ENCODE measurements around the gene LMF1. TPM values are rescaled to one million over a fixed set of nuclear protein-coding genes. Genes with fewer than 3 reads are reported as not detected.

Gene LMF1
- total and polyA plus RNA-seq, 2 of the 8 experiments (the other 6 are each of a cell fraction or from before 2014, with no cell fraction given), result 3.5 to 9.1 TPM

DNA sequence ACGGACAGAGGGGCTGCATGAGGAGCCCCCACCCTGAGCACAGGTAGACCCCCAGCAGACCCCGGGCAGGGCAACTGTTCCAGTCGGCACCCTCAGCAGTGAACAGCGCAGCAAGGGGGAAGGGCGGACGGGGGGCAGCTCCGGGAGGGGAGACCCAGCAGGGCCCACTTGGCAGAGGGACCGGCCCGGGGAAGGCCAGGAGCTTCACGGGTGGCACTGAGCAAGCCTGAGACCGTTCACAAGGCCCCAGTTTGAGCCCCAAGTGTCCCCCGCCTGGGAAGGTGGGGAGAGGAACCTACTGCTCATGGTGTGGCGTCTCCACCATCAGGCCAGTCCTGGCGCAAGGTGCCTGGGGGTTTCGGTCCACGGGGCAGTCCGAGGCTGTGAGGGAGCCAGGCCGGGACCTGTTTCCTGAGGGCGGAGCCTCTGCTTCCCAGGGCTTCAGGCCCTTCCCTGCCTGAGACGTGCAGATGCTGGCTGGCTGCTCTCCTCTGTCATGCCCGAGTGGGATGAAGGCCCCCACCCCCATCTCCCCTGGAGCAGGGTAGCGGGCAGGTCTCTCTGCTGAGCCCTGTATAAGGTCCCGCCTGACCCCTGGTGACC, 115.9 kb downstream of the LMF1 start:
- H3K4me2 ChIP-seq (ENCODE audit: insufficient read depth in 1 of 2, low read depth in 2 of 2, low read length in 2 of 2), result no peak overlapping the region
- H3K56ac ChIP-seq (replicated peaks; ENCODE audit: insufficient read length, low read depth, low read length), result no peak overlapping the region
- no peak overlapping the region for H3K14ac ChIP-seq (ENCODE audit: insufficient read length)
- H2BK5ac ChIP-seq (ENCODE audit: low read depth, low read length), result no peak overlapping the region
- no peak overlapping the region for H3K23ac ChIP-seq (ENCODE audit: insufficient read length)
- H3K79me2 ChIP-seq (ENCODE audit: control insufficient read depth in 1 of 2, insufficient read depth in 2 of 2, low read length in 2 of 2), result no peaks in the 10 kb centered on the region
- H2AFZ ChIP-seq (ENCODE audit: low read length), result no peak overlapping the region
- H3K9ac ChIP-seq (replicated peaks in 1 of 4; ENCODE audit: extremely low read depth in 1 of 4, low read depth in 3 of 4, low read length in 3 of 4), result no peak overlapping the region
- DNase-seq (ENCODE audit: low read depth in 1 of 2, low spot score in 2 of 2), result no peak
- no peak for FAIRE-seq
- H2AK5ac ChIP-seq (ENCODE audit: low read depth, low read length), result no peak overlapping the region
- H3K4ac ChIP-seq (replicated peaks; ENCODE audit: insufficient read length, low read depth, low read length), result no peak overlapping the region
- 91% methylated on average over 15 of the region's 23 CpGs; no CpG with 5 or more reads in 1 of the 2 experiments for WGBS, 2 experiments (ENCODE audit: extremely low coverage in 1 of 2, insufficient coverage in 1 of 2, insufficient read length in 1 of 2, insufficient replicate concordance in 2 of 2, low coverage in 1 of 2, low lambda C conversion rate in 2 of 2, missing lambda C conversion rate in 1 of 2)
- TF ChIP-seq TAF7 (optimal IDR thresholded peaks at IDR 0.05; ENCODE audit: borderline replicate concordance, low read depth, low read length) (no peak), CHD2 (IDR thresholded peaks at IDR 0.05; ENCODE audit: low read length) (no peak), CBX5 (IDR thresholded peaks at IDR 0.05; ENCODE audit: low read depth, low read length) (no peak), POLR2A (IDR thresholded peaks at IDR 0.05; ENCODE audit: control extremely low read depth in 1 of 2, low read depth in 2 of 2, low read length in 2 of 2) (no peak), RNF2 (IDR thresholded peaks at IDR 0.05; ENCODE audit: borderline replicate concordance, low read depth, low read length, missing control alignments, poor library complexity, severe bottlenecking) (no peak), BCL11A (IDR thresholded peaks at IDR 0.05; ENCODE audit: low read depth in 2 of 2, low read length in 2 of 2) (no peak), EGR1 (IDR thresholded peaks at IDR 0.05; ENCODE audit: borderline replicate concordance, low read depth, low read length) (no peak)
- POLR2A ChIA-PET (ENCODE audit: partially characterized antibody), result no interaction called here
- H4K91ac ChIP-seq (replicated peaks; ENCODE audit: insufficient read length, low read length), result no peak overlapping the region
- H3K18ac ChIP-seq (ENCODE audit: extremely low read depth, low read length), result no peak overlapping the region
- H3K79me1 ChIP-seq (ENCODE audit: low read depth, low read length), result no peaks in the 10 kb centered on the region
- no peak overlapping the region for H2BK20ac ChIP-seq (ENCODE audit: low read length)
- H3K4me3 ChIP-seq (ENCODE audit: extremely low read depth in 1 of 4, insufficient read depth in 2 of 4, low read depth in 3 of 4, low read length in 4 of 4), result no peak overlapping the region
- no peaks in the 10 kb centered on the region for H3K4me1 ChIP-seq (replicated peaks in 1 of 4; ENCODE audit: control insufficient read depth in 3 of 4, insufficient read depth in 4 of 4, low read length in 3 of 4)
- H2BK12ac ChIP-seq (ENCODE audit: low read depth, low read length), result no peak overlapping the region
- no peak overlapping the region for H3K27ac ChIP-seq (ENCODE audit: low read depth, low read length)
- H3K23me2 ChIP-seq (ENCODE audit: low read depth, low read length), result peaks cover 2% of the 10 kb centered on the region; the same call in 1 of the 2 replicates
- CTCF ChIA-PET (ENCODE audit: partially characterized antibody), result no interaction called here
- peaks cover 44 to 94% of the 10 kb centered on the region in 2 experiments for H3K9me3 ChIP-seq (ENCODE audit: insufficient read depth in 2 of 2, low read depth in 1 of 2, low read length in 1 of 2)
- no peak overlapping the region for H2BK120ac ChIP-seq (replicated peaks; ENCODE audit: low read depth, low read length)
- no peak overlapping the region for H4K5ac ChIP-seq (ENCODE audit: insufficient read length, low read depth, low read length)
- no peaks in the 10 kb centered on the region; a peak in 1 of 7 replicates for H3K27me3 ChIP-seq (replicated peaks in 1 of 4; ENCODE audit: control insufficient read depth in 3 of 4, extremely low read depth in 1 of 4, insufficient read depth in 3 of 4, low read length in 3 of 4)
- no peak overlapping the region for H2BK15ac ChIP-seq (ENCODE audit: low read length)
- no peaks in the 10 kb centered on the region; a peak in 1 of 8 replicates for H3K36me3 ChIP-seq (ENCODE audit: control insufficient read depth in 2 of 4, insufficient read depth in 4 of 4, low read length in 3 of 4)
- H4K8ac ChIP-seq (ENCODE audit: extremely low read depth, insufficient read depth, low read length), result no peak overlapping the region; the same call in 1 of the 2 replicates
- no peaks in the 10 kb centered on the region for H4K20me1 ChIP-seq (replicated peaks in 1 of 2; ENCODE audit: control insufficient read depth in 1 of 2, insufficient read depth in 2 of 2, low read length in 2 of 2)

Data from H1 (cell line).